A549 (cell line): ENCODE measurements around the gene ANO4.

Source experiments
- CTCF ChIP-seq: fragments of >200 bp; sonication (Bioruptor Twin); formaldehyde crosslinking; IDR thresholded peaks from 3 replicates; pipeline ENCODE4 v1.5.1; 2016
- KDM1A ChIP-seq: fragments of 200-600 bp; sonication (generic); IDR thresholded peaks from 2 replicates; pipeline ENCODE4 v1.6.1; 2016; ENCODE audit warnings: low read depth, mild to moderate bottlenecking
- MAX ChIP-seq: IDR thresholded peaks from 2 replicates; pipeline ENCODE4 v1.6.1; 2012
- POLR2A ChIP-seq: IDR thresholded peaks from 2 replicates; pipeline ENCODE4 v1.6.1; 2012; ENCODE audit warnings: mild to moderate bottlenecking, low read length
- RAD21 ChIP-seq, 2 experiments: fragments of >200 bp in 1 of 2; sonication (Bioruptor Twin) in 1 of 2; formaldehyde crosslinking in 1 of 2; IDR thresholded peaks in 1 of 2; conservative IDR thresholded peaks in 1 of 2; 2 replicates in 1 of 2; 3 replicates in 1 of 2; pipeline ENCODE4 v1.6.1; 2012 to 2018; ENCODE audit warnings: inconsistent platforms in 1 of 2
- RCOR1 ChIP-seq: fragments of 150-350 bp; IDR thresholded peaks from 2 replicates; pipeline ENCODE4 v1.6.1; 2014; ENCODE audit warnings: antibody characterized with exemption, low read length, low read depth
- SMC3 ChIP-seq: fragments of >200 bp; sonication (Bioruptor Twin); formaldehyde crosslinking; IDR thresholded peaks from 3 replicates; pipeline ENCODE4 v1.6.1; 2018; ENCODE audit warnings: inconsistent platforms

GRCh38 chr12:101074940-101075680 lies 280.5 kb downstream of the ANO4 start:
- TF ChIP-seq MAX (no peak), RAD21 (conservative IDR thresholded peaks at IDR 0.05 in 1 of 2, IDR thresholded peaks at IDR 0.05 in 1 of 2) (no peak), POLR2A (no peak), KDM1A (no peak), CTCF (no peak), SMC3 (no peak), RCOR1 (no peak)
